Neural progenitor cell (in vitro differentiated cells): ENCODE data around the gene COL17A1. TPM values are rescaled to one million over a fixed set of nuclear protein-coding genes. Genes with fewer than 3 reads are reported as not detected.
A peak's percentile ranks its signal among the peaks of the same experiment; 100 is the strongest.

Experiments used
- DNase-seq: peaks from one replicate; pipeline ENCODE4 v3.0.0-alpha.2; 2016; ENCODE audit warnings: low spot score
- H2AFZ ChIP-seq: fragments of 200-600 bp; sonication (generic); replicated peaks from 2 replicates; pipeline ENCODE4 v1.6.1; 2016; ENCODE audit warnings: antibody characterized with exemption
- H3F3A ChIP-seq: fragments of 200-600 bp; sonication (generic); 2 replicates; pipeline ENCODE4 v1.6.1; 2016; ENCODE audit warnings: antibody characterized with exemption, low read depth
- H3K27ac ChIP-seq: fragments of 200-600 bp; sonication (generic); 2 replicates; pipeline ENCODE4 v1.5.1; 2016; ENCODE audit warnings: mild to moderate bottlenecking
- H3K27me3 ChIP-seq: fragments of 200-600 bp; sonication (generic); 2 replicates; pipeline ENCODE4 v1.6.1; 2016; ENCODE audit warnings: mild to moderate bottlenecking, moderate library complexity
- H3K36me3 ChIP-seq: fragments of 200-600 bp; sonication (generic); 2 replicates; pipeline ENCODE4 v1.5.1; 2016
- H3K4me1 ChIP-seq: fragments of 200-600 bp; sonication (generic); 2 replicates; pipeline ENCODE4 v1.6.1; 2016; ENCODE audit warnings: mixed run types
- H3K4me2 ChIP-seq: fragments of 200-600 bp; sonication (generic); 2 replicates; pipeline ENCODE4 v1.6.1; 2016
- H3K4me3 ChIP-seq: fragments of 200-600 bp; sonication (generic); 2 replicates; pipeline ENCODE4 v1.5.1; 2016
- H3K79me2 ChIP-seq: fragments of 200-600 bp; sonication (generic); 2 replicates; pipeline ENCODE4 v1.6.1; 2016; ENCODE audit warnings: low read depth
- H3K9ac ChIP-seq: fragments of 200-600 bp; sonication (generic); 2 replicates; pipeline ENCODE4 v1.6.1; 2016
- H3K9me3 ChIP-seq: fragments of 200-600 bp; sonication (generic); 2 replicates; pipeline ENCODE4 v1.5.1; 2016; ENCODE audit warnings: low read depth
- H4K20me1 ChIP-seq: fragments of 200-600 bp; sonication (generic); 2 replicates; pipeline ENCODE4 v1.6.1; 2016; ENCODE audit warnings: low read depth
- H3K27ac Mint-ChIP-seq: 3 replicates; pipeline ENCODE4 v1.8.0; 2021; ENCODE audit warnings: mixed read lengths
- H3K27me3 Mint-ChIP-seq: 2 replicates; pipeline ENCODE4 v1.8.0; 2022; ENCODE audit warnings: low read depth, mild to moderate bottlenecking, inconsistent platforms, moderate library complexity, mixed read lengths; ENCODE audit not compliant: insufficient read depth
- H3K36me3 Mint-ChIP-seq: 3 replicates; pipeline ENCODE4 v1.8.0; 2021; ENCODE audit warnings: mixed read lengths
- H3K4me1 Mint-ChIP-seq: 3 replicates; pipeline ENCODE4 v1.8.0; 2021; ENCODE audit warnings: mixed read lengths
- H3K4me3 Mint-ChIP-seq: 3 replicates; pipeline ENCODE4 v1.8.0; 2021; ENCODE audit warnings: mild to moderate bottlenecking, moderate library complexity, mixed read lengths
- H3K9me3 Mint-ChIP-seq: 3 replicates; pipeline ENCODE4 v1.8.0; 2020; ENCODE audit warnings: mixed read lengths
- EZH2 ChIP-seq: fragments of 200-600 bp; sonication (generic); IDR thresholded peaks from 2 replicates; pipeline ENCODE4 v1.6.1; 2017; ENCODE audit warnings: antibody characterized with exemption, mild to moderate bottlenecking, moderate library complexity
- EZH2phosphoT487 ChIP-seq: fragments of 200-600 bp; sonication (generic); IDR thresholded peaks from 2 replicates; pipeline ENCODE4 v1.6.1; 2017; ENCODE audit warnings: antibody characterized with exemption
- total RNA-seq: library from RNA; depleted of rRNA; stranded (reverse); fragments of >200 nt; gene quantifications from 2 replicates; pipeline ENCODE4 v1.2.3, GENCODE V29; 2015; ENCODE audit warnings: low replicate concordance
- TF ChIP-seq, protein P1 (sequence below): fragments of 200-600 bp; sonication (generic); IDR thresholded peaks from 2 replicates; pipeline ENCODE4 v1.5.1; 2017; ENCODE audit warnings: antibody characterized with exemption, mild to moderate bottlenecking

The COL17A1 gene
- total RNA-seq, 1 donor from 2014 or later, result 2.3 TPM

DNA sequence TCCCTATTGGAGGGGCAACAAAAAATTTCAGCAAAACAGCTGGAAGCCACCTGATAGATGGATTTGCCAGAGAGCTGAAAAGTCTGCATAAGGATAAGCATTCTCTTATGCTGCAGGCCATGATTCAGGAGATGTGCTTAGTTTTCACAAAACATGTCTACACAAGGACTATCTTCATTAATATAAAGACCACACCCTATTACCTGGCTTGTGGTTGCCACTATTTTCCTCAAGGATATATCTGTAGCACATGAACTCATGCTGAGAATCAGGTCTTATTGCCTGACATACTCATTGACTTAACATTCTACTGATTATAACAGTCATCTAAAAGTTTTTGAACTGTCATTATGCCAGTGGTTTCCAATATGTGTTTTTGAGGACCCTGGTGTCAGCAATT, 7.1 kb upstream of the COL17A1 start:
- H3K4me2 ChIP-seq, result no peak overlapping the region
- no peaks in the 10 kb centered on the region for H3F3A ChIP-seq
- H3K27ac Mint-ChIP-seq, result no peak overlapping the region
- H3K4me1 Mint-ChIP-seq, result peaks cover 11% of the 10 kb centered on the region
- no peaks in the 10 kb centered on the region for H4K20me1 ChIP-seq
- H3K27me3 ChIP-seq, result no peaks in the 10 kb centered on the region
- peaks cover 12% of the 10 kb centered on the region for H3K9me3 Mint-ChIP-seq
- no peaks in the 10 kb centered on the region for H3K4me1 ChIP-seq
- H3K4me3 Mint-ChIP-seq, result no peak overlapping the region
- H3K9me3 ChIP-seq, result no peaks in the 10 kb centered on the region
- H3K79me2 ChIP-seq, result no peaks in the 10 kb centered on the region
- no peak for DNase-seq
- H3K36me3 ChIP-seq, result no peaks in the 10 kb centered on the region
- H3K36me3 Mint-ChIP-seq, result no peaks in the 10 kb centered on the region
- no peak overlapping the region for H3K27ac ChIP-seq
- no peaks in the 10 kb centered on the region for H3K27me3 Mint-ChIP-seq
- H2AFZ ChIP-seq, result no peak overlapping the region
- H3K9ac ChIP-seq, result no peak overlapping the region
- TF ChIP-seq EZH2phosphoT487 (no peak), EZH2 (no peak)
- no peak overlapping the region for H3K4me3 ChIP-seq

DNA sequence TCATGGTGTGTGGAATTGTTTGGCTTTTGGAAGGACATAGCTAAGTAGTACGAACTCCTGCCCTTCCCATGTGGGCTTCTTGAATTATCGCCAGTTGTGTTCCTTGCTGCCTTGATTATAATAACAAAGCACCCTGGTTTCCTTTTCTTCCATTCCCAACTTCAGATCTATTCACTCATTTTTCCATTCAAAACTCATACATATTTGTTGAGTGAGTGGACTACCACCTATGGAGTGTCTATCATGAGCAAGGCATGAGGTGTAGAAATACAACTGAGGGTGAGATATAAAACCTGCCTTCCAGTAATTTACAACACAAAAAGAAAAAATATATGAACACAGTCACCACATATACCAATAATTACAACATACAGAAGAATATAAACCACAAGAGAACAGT, 4.9 kb upstream of the COL17A1 start:
- Histone ChIP-seq H3K4me2 (no peak overlapping the region), H3K9me3 (no peaks in the 10 kb centered on the region), H4K20me1 (no peaks in the 10 kb centered on the region), H2AFZ (peak overlapping the region; percentile 22), H3K4me1 (no peaks in the 10 kb centered on the region), H3K9ac (no peak overlapping the region), H3K36me3 (no peaks in the 10 kb centered on the region), H3K27ac (no peak overlapping the region), H3F3A (no peaks in the 10 kb centered on the region), H3K27me3 (no peaks in the 10 kb centered on the region), H3K79me2 (no peaks in the 10 kb centered on the region), H3K4me3 (no peak overlapping the region)
- Mint-ChIP-seq H3K4me3 (no peak overlapping the region), H3K27me3 (no peaks in the 10 kb centered on the region), H3K4me1 (peaks cover 11% of the 10 kb centered on the region), H3K36me3 (no peaks in the 10 kb centered on the region), H3K27ac (no peak overlapping the region), H3K9me3 (peaks cover 1% of the 10 kb centered on the region)
- no peak for DNase-seq
- TF ChIP-seq, protein P1, sequence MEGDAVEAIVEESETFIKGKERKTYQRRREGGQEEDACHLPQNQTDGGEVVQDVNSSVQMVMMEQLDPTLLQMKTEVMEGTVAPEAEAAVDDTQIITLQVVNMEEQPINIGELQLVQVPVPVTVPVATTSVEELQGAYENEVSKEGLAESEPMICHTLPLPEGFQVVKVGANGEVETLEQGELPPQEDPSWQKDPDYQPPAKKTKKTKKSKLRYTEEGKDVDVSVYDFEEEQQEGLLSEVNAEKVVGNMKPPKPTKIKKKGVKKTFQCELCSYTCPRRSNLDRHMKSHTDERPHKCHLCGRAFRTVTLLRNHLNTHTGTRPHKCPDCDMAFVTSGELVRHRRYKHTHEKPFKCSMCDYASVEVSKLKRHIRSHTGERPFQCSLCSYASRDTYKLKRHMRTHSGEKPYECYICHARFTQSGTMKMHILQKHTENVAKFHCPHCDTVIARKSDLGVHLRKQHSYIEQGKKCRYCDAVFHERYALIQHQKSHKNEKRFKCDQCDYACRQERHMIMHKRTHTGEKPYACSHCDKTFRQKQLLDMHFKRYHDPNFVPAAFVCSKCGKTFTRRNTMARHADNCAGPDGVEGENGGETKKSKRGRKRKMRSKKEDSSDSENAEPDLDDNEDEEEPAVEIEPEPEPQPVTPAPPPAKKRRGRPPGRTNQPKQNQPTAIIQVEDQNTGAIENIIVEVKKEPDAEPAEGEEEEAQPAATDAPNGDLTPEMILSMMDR, result no peak
- TF ChIP-seq EZH2 (no peak), EZH2phosphoT487 (no peak)

DNA sequence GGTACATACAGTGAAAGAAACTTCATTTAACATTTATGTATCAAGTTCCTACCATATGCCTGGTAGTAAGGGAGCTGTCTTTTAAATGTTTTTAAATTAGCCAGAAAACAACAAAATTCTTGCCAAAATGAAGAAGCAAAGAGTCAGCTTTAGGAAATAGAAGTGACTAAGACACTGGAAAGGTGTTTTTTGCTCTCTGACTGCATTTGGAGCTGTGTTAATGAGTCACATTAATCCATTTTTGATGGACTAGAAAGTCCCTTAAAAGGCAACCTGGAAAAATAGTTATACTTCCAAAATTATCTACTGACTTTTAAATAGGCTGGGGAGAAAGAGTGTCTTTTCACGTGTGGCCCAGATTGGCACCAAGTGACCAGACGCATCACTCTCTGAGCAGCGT, 3.9 kb upstream of the COL17A1 start:
- H4K20me1 ChIP-seq, result no peaks in the 10 kb centered on the region
- no peaks in the 10 kb centered on the region for H3K4me1 ChIP-seq
- H3K27ac Mint-ChIP-seq, result no peak overlapping the region
- H3K4me2 ChIP-seq, result no peak overlapping the region
- no peaks in the 10 kb centered on the region for H3F3A ChIP-seq
- no peak overlapping the region for H3K9ac ChIP-seq
- peaks cover 11% of the 10 kb centered on the region for H3K4me1 Mint-ChIP-seq
- no peaks in the 10 kb centered on the region for H3K36me3 Mint-ChIP-seq
- no peaks in the 10 kb centered on the region for H3K79me2 ChIP-seq
- H2AFZ ChIP-seq, result no peak overlapping the region
- TF ChIP-seq EZH2phosphoT487 (no peak), EZH2 (no peak)
- TF ChIP-seq, protein P1, result no peak
- H3K36me3 ChIP-seq, result no peaks in the 10 kb centered on the region
- H3K9me3 Mint-ChIP-seq, result peaks cover 1% of the 10 kb centered on the region
- no peak overlapping the region for H3K27ac ChIP-seq
- no peaks in the 10 kb centered on the region for H3K27me3 Mint-ChIP-seq
- no peak for DNase-seq
- no peaks in the 10 kb centered on the region for H3K27me3 ChIP-seq
- no peak overlapping the region for H3K4me3 Mint-ChIP-seq
- no peaks in the 10 kb centered on the region for H3K9me3 ChIP-seq
- H3K4me3 ChIP-seq, result no peak overlapping the region

DNA sequence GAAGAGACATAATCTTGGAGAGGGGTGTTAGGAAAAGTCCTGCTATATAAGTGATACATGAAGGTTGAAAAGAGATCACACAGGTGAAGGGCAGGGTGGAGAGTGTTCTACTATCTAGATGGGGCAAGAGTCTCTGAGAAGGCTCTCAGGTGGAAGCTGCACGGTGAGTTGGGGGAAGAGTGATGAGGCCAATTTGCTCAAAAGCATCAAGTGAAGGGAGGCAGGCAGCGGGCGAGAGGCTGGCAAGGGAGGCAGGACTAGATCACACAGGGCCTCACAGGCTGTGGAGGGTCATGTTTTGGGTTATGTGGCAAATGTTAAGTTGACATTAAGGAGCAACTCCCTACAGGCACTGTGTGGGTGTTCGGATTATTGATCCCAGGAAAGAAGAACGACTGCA, 2.6 kb upstream of the COL17A1 start:
- no peak for TF ChIP-seq EZH2
- Histone ChIP-seq H2AFZ (no peak overlapping the region), H3K9ac (no peak overlapping the region), H3K4me2 (no peak overlapping the region), H3K27me3 (no peaks in the 10 kb centered on the region), H3K79me2 (no peaks in the 10 kb centered on the region), H3K36me3 (no peaks in the 10 kb centered on the region), H3K4me3 (no peak overlapping the region), H4K20me1 (no peaks in the 10 kb centered on the region), H3F3A (no peaks in the 10 kb centered on the region), H3K4me1 (no peaks in the 10 kb centered on the region), H3K27ac (no peak overlapping the region), H3K9me3 (no peaks in the 10 kb centered on the region)
- Mint-ChIP-seq H3K36me3 (no peaks in the 10 kb centered on the region), H3K4me3 (no peak overlapping the region), H3K9me3 (no peaks in the 10 kb centered on the region), H3K4me1 (peaks cover 11% of the 10 kb centered on the region), H3K27me3 (no peaks in the 10 kb centered on the region), H3K27ac (no peak overlapping the region)
- no peak for DNase-seq
